IPS-18a (cell line): ENCODE measurements around the gene C1orf53.
"Not testable (repeated sequence)": the region's sequence is repeated elsewhere in the genome, so short reads cannot be mapped to it uniquely, and the experiment has no call there.

Experiments used
- H3K27ac ChIP-seq: one replicate; pipeline ENCODE4 v1.5.1; 2013; ENCODE audit warnings: low read length
- H3K27me3 ChIP-seq: one replicate; pipeline ENCODE4 v1.6.1; 2013; ENCODE audit warnings: mild to moderate bottlenecking, low read length; ENCODE audit not compliant: control insufficient read depth, insufficient read depth
- H3K36me3 ChIP-seq: one replicate; pipeline ENCODE4 v1.6.1; 2013; ENCODE audit warnings: low read depth, low read length; ENCODE audit not compliant: control insufficient read depth
- H3K4me1 ChIP-seq: one replicate; pipeline ENCODE4 v1.6.1; 2013; ENCODE audit warnings: low read depth, low read length; ENCODE audit not compliant: control insufficient read depth
- H3K4me3 ChIP-seq: one replicate; pipeline ENCODE4 v1.5.1; 2013; ENCODE audit warnings: low read length
- H3K9ac ChIP-seq: one replicate; pipeline ENCODE4 v1.6.1; 2013; ENCODE audit warnings: mild to moderate bottlenecking, low read length, moderate library complexity
- H3K9me3 ChIP-seq: one replicate; pipeline ENCODE4 v1.6.1; 2013; ENCODE audit warnings: low read depth, low read length; ENCODE audit not compliant: control insufficient read depth

C1orf53 gene

DNA sequence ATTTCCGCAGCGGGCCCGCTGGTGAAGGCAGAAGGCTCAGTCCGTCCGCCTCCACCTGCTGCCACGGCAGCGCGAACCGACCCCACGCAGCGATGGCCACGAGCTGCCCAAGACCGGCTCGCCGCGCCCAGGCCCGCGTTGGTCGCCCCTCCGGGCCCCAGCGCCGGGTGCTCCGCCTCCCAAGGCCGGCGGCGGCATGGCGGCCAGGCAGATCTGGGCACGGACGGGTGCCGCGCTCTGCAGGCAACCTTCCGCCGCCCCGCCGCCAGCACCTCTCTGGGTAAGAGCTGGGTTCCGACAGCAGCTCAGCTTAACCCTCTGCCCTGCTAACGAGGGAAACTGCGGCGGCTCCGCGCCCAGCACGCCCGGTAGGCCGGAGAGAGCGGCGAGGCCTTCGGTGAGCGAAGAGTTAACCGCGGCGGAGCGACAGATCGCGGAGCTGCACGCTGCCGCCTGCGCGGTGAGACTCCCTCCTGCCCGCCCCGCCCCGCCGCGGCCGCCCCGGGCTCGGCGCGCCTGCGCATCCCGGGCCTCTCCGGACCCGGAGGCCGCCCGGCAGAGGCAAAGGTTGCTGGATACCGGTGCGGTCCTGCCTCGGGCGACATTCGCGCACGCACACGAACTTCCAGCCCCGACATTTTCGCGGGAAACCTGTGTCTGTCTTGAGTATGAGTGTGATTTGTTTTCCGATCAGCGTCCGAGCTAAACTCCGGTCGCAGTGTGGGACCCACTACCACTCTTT lies at the start of gene C1orf53:
Gene C1orf53, plus strand, starts transcription at position 177 of the 742 bp plus-strand sequence. Its CDS starts 20 bp downstream, at position 197.
- Histone ChIP-seq H3K9me3 (no peaks in the 10 kb centered on the region), H3K4me3 (peak within 1 kb of the TSS; percentile 60), H3K27me3 (peaks cover 64% of the 10 kb centered on the region), H3K27ac (no peak within 1 kb of the TSS), H3K4me1 (peaks cover 4% of the 10 kb centered on the region), H3K9ac (peak within 1 kb of the TSS; percentile 29), H3K36me3 (no peaks in the 10 kb centered on the region)

DNA sequence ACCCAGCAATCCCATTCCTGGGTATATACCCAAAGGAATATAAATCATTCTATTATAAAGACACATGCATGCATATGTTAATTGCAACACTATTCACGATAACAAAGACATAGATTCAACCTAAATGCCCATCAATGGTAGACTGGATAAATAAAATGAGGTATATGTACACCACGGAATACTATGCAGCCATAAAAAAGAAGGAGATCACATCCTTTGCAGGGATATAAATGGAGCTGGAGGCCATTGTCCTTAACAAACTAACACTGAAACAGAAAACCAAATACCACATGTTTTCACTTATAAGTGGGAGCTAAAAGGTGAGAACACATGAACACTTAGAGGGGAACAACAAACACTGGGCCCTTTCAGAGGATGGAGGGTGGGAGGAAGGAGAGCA lies 46.7 kb upstream of the C1orf53 start:
- not testable (repeated sequence) for H3K4me3 ChIP-seq, H3K9ac ChIP-seq, H3K9me3 ChIP-seq, H3K36me3 ChIP-seq, H3K27me3 ChIP-seq, H3K27ac ChIP-seq, H3K4me1 ChIP-seq

GRCh38 chr1:197857477-197857876 lies 45.0 kb upstream of the C1orf53 start:
- no peak overlapping the region for H3K27ac ChIP-seq
- H3K4me3 ChIP-seq: no peak overlapping the region
- no peaks in the 10 kb centered on the region for H3K9me3 ChIP-seq
- no peaks in the 10 kb centered on the region for H3K36me3 ChIP-seq
- no peaks in the 10 kb centered on the region for H3K4me1 ChIP-seq
- H3K9ac ChIP-seq: no peak overlapping the region
- no peaks in the 10 kb centered on the region for H3K27me3 ChIP-seq

GRCh38 chr1:197859024-197859423 lies 43.4 kb upstream of the C1orf53 start:
- H3K27me3 ChIP-seq: no peaks in the 10 kb centered on the region
- no peak overlapping the region for H3K9ac ChIP-seq
- H3K4me1 ChIP-seq: no peaks in the 10 kb centered on the region
- no peaks in the 10 kb centered on the region for H3K36me3 ChIP-seq
- no peak overlapping the region for H3K4me3 ChIP-seq
- no peaks in the 10 kb centered on the region for H3K9me3 ChIP-seq
- H3K27ac ChIP-seq: no peak overlapping the region

- Histone ChIP-seq H3K9me3 (no peaks in the 10 kb centered on the region), H3K27ac (no peak overlapping the region), H3K4me3 (no peak overlapping the region), H3K27me3 (no peaks in the 10 kb centered on the region), H3K4me1 (no peaks in the 10 kb centered on the region), H3K9ac (no peak overlapping the region), H3K36me3 (no peaks in the 10 kb centered on the region)
Measured at GRCh38 chr1:197862221-197862620, 40.2 kb upstream of the C1orf53 start.

- Histone ChIP-seq H3K4me3 (no peak overlapping the region), H3K27ac (no peak overlapping the region), H3K36me3 (no peaks in the 10 kb centered on the region), H3K9ac (no peak overlapping the region), H3K27me3 (no peaks in the 10 kb centered on the region), H3K4me1 (no peaks in the 10 kb centered on the region), H3K9me3 (no peaks in the 10 kb centered on the region)
Measured at GRCh38 chr1:197862671-197863070, 39.8 kb upstream of the C1orf53 start.

- Histone ChIP-seq H3K9ac (no peak overlapping the region), H3K36me3 (no peaks in the 10 kb centered on the region), H3K4me1 (no peaks in the 10 kb centered on the region), H3K27ac (no peak overlapping the region), H3K4me3 (no peak overlapping the region), H3K27me3 (no peaks in the 10 kb centered on the region), H3K9me3 (no peaks in the 10 kb centered on the region)
Measured at GRCh38 chr1:197865809-197866208, 36.6 kb upstream of the C1orf53 start.

DNA sequence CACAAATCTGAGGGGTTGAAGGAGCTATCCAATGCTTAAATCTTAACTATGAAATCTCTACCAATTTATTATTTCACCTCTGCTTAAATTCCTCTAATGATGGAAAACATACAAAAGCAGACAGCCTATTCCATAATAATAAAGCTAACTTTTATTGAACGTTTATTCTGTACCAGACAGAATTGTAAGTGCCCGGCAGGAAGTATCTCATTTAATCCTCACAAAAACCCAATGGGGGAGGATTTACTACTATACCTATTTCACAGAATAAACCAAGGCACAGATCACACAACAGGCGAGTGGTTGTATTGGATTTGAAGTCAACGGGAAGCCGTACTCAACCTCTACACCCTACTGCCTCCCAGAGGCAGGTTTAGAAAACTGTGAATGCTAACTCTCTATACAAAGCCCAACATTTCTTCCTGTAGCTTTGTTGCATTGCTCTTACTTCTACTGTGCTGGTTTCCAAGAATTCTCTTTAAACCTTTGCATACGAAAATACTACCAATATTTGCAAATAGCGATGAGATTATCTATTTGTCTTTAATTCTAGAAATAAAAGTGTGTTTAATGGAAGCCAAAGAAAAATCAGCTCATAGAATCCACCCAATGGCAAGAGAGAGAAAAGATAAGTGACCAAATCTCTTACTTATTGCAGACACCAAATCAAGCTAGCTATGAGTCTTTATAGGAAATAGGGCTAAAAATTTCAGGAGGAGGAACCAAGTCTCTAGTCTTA lies 33.5 kb upstream of the C1orf53 start:
- no peaks in the 10 kb centered on the region for H3K27me3 ChIP-seq
- no peak overlapping the region for H3K4me3 ChIP-seq
- no peak overlapping the region for H3K27ac ChIP-seq
- no peaks in the 10 kb centered on the region for H3K4me1 ChIP-seq
- no peak overlapping the region for H3K9ac ChIP-seq
- H3K36me3 ChIP-seq: no peaks in the 10 kb centered on the region
- H3K9me3 ChIP-seq: no peaks in the 10 kb centered on the region

DNA sequence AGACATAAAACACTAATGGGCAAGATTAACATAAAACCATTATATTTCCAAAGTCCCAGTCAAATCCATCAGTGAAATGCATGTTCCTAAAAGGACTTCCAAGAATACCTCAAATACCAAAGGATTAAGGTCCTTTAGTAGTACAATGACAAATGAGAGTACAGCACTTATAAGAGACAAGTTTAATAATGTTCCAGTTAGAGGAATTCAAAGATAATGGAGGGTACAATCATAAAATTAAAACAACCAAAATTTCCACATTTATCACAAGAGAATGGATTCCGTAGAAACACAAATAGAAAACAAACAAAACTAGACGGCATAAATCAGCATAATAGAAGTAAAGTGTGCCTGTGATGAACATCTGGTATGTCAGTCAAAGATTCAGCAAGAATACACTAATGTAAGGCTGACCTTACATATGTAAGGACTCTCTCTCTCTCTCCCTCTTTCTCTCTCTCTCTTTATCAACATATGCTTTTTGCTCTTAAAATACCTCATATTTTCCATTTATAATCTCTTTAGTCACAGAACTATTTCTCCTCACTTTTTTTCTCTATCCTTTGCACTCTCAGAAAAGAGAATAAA lies 32.8 kb upstream of the C1orf53 start:
- H3K4me3 ChIP-seq: no peak overlapping the region
- no peaks in the 10 kb centered on the region for H3K9me3 ChIP-seq
- no peaks in the 10 kb centered on the region for H3K36me3 ChIP-seq
- H3K4me1 ChIP-seq: no peaks in the 10 kb centered on the region
- H3K27me3 ChIP-seq: no peaks in the 10 kb centered on the region
- no peak overlapping the region for H3K27ac ChIP-seq
- no peak overlapping the region for H3K9ac ChIP-seq

GRCh38 chr1:197876894-197877293 lies 25.5 kb upstream of the C1orf53 start:
- H3K4me3 ChIP-seq: no peak overlapping the region

GRCh38 chr1:197880385-197880784 lies 22.0 kb upstream of the C1orf53 start:
- not testable (repeated sequence) for H3K9ac ChIP-seq, H3K36me3 ChIP-seq, H3K4me1 ChIP-seq, H3K9me3 ChIP-seq, H3K27ac ChIP-seq, H3K27me3 ChIP-seq, H3K4me3 ChIP-seq

More at GRCh38 chr1:197876894-197877293, 25.5 kb upstream of the C1orf53 start:
- Histone ChIP-seq H3K4me1 (no peaks in the 10 kb centered on the region), H3K9ac (no peak overlapping the region), H3K27me3 (no peaks in the 10 kb centered on the region), H3K9me3 (no peaks in the 10 kb centered on the region), H3K27ac (no peak overlapping the region), H3K36me3 (no peaks in the 10 kb centered on the region)
